GM12801 (cell line): ENCODE data around the gene NLRP9.

ENCODE experiments used
- TF ChIP-seq, protein P1 (sequence below): IDR thresholded peaks from one replicate; pipeline ENCODE4 v1.5.1; 2011; ENCODE audit warnings: control low read depth; ENCODE audit not compliant: insufficient read length; ENCODE audit errors: extremely low read depth

NLRP9 gene

GRCh38 chr19:55676383-55676782 lies 61.8 kb downstream of the NLRP9 start:
- TF ChIP-seq, protein P1, sequence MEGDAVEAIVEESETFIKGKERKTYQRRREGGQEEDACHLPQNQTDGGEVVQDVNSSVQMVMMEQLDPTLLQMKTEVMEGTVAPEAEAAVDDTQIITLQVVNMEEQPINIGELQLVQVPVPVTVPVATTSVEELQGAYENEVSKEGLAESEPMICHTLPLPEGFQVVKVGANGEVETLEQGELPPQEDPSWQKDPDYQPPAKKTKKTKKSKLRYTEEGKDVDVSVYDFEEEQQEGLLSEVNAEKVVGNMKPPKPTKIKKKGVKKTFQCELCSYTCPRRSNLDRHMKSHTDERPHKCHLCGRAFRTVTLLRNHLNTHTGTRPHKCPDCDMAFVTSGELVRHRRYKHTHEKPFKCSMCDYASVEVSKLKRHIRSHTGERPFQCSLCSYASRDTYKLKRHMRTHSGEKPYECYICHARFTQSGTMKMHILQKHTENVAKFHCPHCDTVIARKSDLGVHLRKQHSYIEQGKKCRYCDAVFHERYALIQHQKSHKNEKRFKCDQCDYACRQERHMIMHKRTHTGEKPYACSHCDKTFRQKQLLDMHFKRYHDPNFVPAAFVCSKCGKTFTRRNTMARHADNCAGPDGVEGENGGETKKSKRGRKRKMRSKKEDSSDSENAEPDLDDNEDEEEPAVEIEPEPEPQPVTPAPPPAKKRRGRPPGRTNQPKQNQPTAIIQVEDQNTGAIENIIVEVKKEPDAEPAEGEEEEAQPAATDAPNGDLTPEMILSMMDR, result no peak

- TF ChIP-seq, protein P1, result no peak
Observed at GRCh38 chr19:55675661-55676354, 62.4 kb downstream of the NLRP9 start.

GRCh38 chr19:55674841-55675660 lies 63.2 kb downstream of the NLRP9 start, which contains the start of gene EPN1:
Gene EPN1, plus strand, starts transcription at chr19:55675226. Its CDS starts 3,402 bp downstream, at chr19:55678628.
- TF ChIP-seq, protein P1, result no peak

DNA sequence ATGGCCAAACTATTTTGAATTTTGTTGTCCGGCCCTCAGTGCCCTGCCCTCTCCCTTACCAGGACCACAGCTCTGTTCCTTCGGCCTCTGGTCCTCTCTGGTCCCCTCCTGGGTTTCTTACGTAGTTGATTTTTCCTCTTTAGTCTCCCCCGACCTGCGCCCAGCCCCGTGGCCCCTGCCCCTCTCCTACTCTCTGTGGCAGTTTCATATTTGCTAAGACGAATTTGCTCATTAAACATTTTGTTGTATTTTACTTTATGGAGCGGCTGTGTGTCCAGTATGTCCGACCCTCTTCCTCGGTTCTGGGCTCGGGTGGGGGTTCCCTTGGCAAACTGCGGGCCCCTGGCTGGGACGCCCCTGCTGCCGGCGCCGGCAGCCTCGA lies 63.8 kb downstream of the NLRP9 start:
- TF ChIP-seq, protein P1, result no peak

- TF ChIP-seq, protein P1, result no peak
Observed at GRCh38 chr19:55673889-55674288, 64.3 kb downstream of the NLRP9 start.

- TF ChIP-seq, protein P1, result no peak
Observed at GRCh38 chr19:55673465-55673864, 64.7 kb downstream of the NLRP9 start.

DNA sequence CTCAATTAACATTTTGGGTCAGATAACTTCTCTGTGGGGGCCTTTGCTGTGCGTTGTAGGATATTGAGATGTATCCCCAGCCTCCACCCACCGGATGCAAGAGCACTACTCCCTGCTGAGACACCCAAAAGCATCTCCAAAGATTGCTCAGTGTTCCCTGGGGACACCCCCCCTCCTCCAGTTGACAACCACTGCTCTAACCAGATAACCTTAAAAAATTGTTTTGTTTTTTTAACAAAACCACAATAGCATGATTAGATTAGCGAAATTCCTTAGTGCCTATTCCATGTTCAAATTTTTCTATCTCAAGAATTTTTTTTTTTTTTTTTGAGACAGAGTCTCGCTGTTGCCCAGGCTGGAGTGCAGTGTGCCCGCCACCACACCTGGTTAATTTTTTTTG lies 65.8 kb downstream of the NLRP9 start:
- TF ChIP-seq, protein P1, result no peak
